HepG2 (cell line): ENCODE data around the gene SOX13. TPM values are rescaled to one million over a fixed set of nuclear protein-coding genes. Genes with fewer than 3 reads are reported as not detected.

Source experiments
- ADNP ChIP-seq: sonication (generic); formaldehyde crosslinking; IDR thresholded peaks from 2 replicates; pipeline ENCODE4 v1.4.0; 2020; ENCODE audit warnings: missing genetic modification reagents
- ARHGAP35 ChIP-seq: sonication (generic); formaldehyde crosslinking; IDR thresholded peaks from 2 replicates; pipeline ENCODE4 v1.9.0; 2022; ENCODE audit warnings: mild to moderate bottlenecking, inconsistent platforms, moderate library complexity, missing genetic modification reagents, borderline replicate concordance
- FOXA1 ChIP-seq, 2 experiments: fragments of 450-650 bp in 1 of 2; sonication (generic) in 1 of 2; formaldehyde crosslinking in 1 of 2; IDR thresholded peaks; 2 replicates each; pipeline versions ENCODE4 v1.4.0 to v1.6.1; 2016 to 2020; ENCODE audit warnings: missing genetic modification reagents in 1 of 2
- HIVEP1 ChIP-seq: sonication (generic); formaldehyde crosslinking; IDR thresholded peaks from 2 replicates; pipeline ENCODE4 v1.4.0; 2020; ENCODE audit warnings: mild to moderate bottlenecking, missing genetic modification reagents
- HOXA9 ChIP-seq: sonication (generic); formaldehyde crosslinking; IDR thresholded peaks from 2 replicates; pipeline ENCODE4 v1.8.1; 2022; ENCODE audit warnings: missing genetic modification reagents, mild to moderate bottlenecking, moderate library complexity, borderline replicate concordance
- KMT2A ChIP-seq: sonication (generic); formaldehyde crosslinking; IDR thresholded peaks from 2 replicates; pipeline ENCODE4 v1.4.0; 2020; ENCODE audit warnings: missing genetic modification reagents
- NCOR1 ChIP-seq: fragments of 200-600 bp; sonication (generic); IDR thresholded peaks from 2 replicates; pipeline ENCODE4 v1.7.0; 2017; ENCODE audit warnings: antibody characterized with exemption, low read length, borderline replicate concordance
- SOX5 ChIP-seq: IDR thresholded peaks from 2 replicates; pipeline ENCODE4 v1.6.1; 2016; ENCODE audit warnings: borderline replicate concordance
- TARDBP ChIP-seq: sonication (generic); formaldehyde crosslinking; IDR thresholded peaks from 2 replicates; pipeline ENCODE4 v1.8.0; 2022; ENCODE audit warnings: mild to moderate bottlenecking, missing genetic modification reagents
- ZBTB21 ChIP-seq: sonication (generic); formaldehyde crosslinking; IDR thresholded peaks from 2 replicates; pipeline ENCODE4 v1.4.0; 2020; ENCODE audit warnings: missing genetic modification reagents
- ZMYM3 ChIP-seq: sonication (generic); formaldehyde crosslinking; IDR thresholded peaks from 2 replicates; pipeline ENCODE4 v1.5.1; 2020; ENCODE audit warnings: mild to moderate bottlenecking, missing genetic modification reagents
- ZNF333 ChIP-seq: sonication (generic); formaldehyde crosslinking; IDR thresholded peaks from 2 replicates; pipeline ENCODE4 v1.4.0; 2020; ENCODE audit warnings: mild to moderate bottlenecking, missing genetic modification reagents, borderline replicate concordance
- ZNF44 ChIP-seq: sonication (generic); formaldehyde crosslinking; IDR thresholded peaks from 2 replicates; pipeline ENCODE4 v1.5.1; 2020; ENCODE audit warnings: mild to moderate bottlenecking, missing genetic modification reagents
- ZNF567 ChIP-seq: sonication (generic); formaldehyde crosslinking; IDR thresholded peaks from 2 replicates; pipeline ENCODE4 v1.8.1; 2023; ENCODE audit warnings: mild to moderate bottlenecking, missing genetic modification reagents, borderline replicate concordance
- ZNF616 ChIP-seq: sonication (generic); formaldehyde crosslinking; IDR thresholded peaks from 2 replicates; pipeline ENCODE4 v1.5.0; 2020; ENCODE audit warnings: low read depth, mild to moderate bottlenecking, missing genetic modification reagents
- polyA plus RNA-seq, 8 experiments: library from polyadenylated mRNA; depleted of rRNA in 3 of 8; stranded (reverse) in 7 of 8; unstranded in 1 of 8; fragments of >200 nt; fragmentation: Illumina TruSeq in 4 of 8; extraction: Trizol in 4 of 8; gene quantifications; 2 replicates each; pipeline versions ENCODE4 v1.2.1 to v1.2.3, GENCODE V29; 2011 to 2016; ENCODE audit warnings: low read depth in 4 of 8, missing spikeins in 1 of 8, mixed read lengths in 1 of 8; ENCODE audit not compliant: insufficient read depth in 1 of 8
- total RNA-seq, 5 experiments: library from RNA; depleted of rRNA; stranded (reverse); fragments of >200 nt; fragmentation: Illumina TruSeq; extraction: Trizol; gene quantifications; 2 replicates each; pipeline ENCODE4 v1.2.3, GENCODE V29; 2016; ENCODE audit warnings: low read depth in 1 of 5
- TF ChIP-seq, protein P1 (sequence below), 2 experiments: sonication (generic) in 1 of 2; formaldehyde crosslinking in 1 of 2; IDR thresholded peaks; 2 replicates each; pipeline versions ENCODE4 v1.4.0 to v1.6.1; 2018 to 2020; ENCODE audit warnings: missing genetic modification reagents in 2 of 2, borderline replicate concordance in 1 of 2, low read depth in 1 of 2, mild to moderate bottlenecking in 1 of 2, missing biosample characterization in 1 of 2
- TF ChIP-seq, protein P2 (sequence below): sonication (generic); formaldehyde crosslinking; IDR thresholded peaks from 2 replicates; pipeline ENCODE4 v1.4.0; 2020; ENCODE audit warnings: missing genetic modification reagents, borderline replicate concordance
- TF ChIP-seq, protein P3 (sequence below): conservative IDR thresholded peaks from 2 replicates; pipeline ENCODE4 v1.6.1; 2018; ENCODE audit warnings: missing genetic modification reagents
- TF ChIP-seq, protein P4 (sequence below): sonication (generic); formaldehyde crosslinking; IDR thresholded peaks from 2 replicates; pipeline ENCODE4 v1.5.1; 2020; ENCODE audit warnings: mild to moderate bottlenecking, moderate library complexity, missing genetic modification reagents

SOX13 gene
- total and polyA plus RNA-seq, 2 of the 13 experiments (the other 11 are each of a cell fraction or from before 2014, with no cell fraction given), result 13.3 to 15.8 TPM

DNA sequence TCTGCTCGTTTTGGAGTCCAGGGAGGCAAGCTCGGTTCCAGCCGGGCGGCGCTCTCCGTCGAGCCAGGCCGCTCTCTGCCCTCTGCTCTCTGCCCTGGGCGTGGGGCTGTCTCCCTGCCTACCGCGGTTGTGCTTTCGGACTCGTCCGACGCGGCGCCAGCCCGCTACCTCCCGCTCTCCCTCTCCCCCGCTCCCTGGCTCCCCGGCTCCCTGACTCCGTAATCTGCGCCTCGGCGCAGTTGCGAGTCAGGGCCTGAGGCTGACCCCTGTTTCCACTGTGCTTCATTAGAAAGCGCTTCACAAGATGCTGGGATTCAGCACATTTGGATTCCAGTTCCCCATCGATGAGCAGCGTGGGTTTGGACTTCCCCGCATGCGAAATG, 2.2 kb downstream of the SOX13 start (continued):
- TF ChIP-seq ZNF333 (CRISPR knock-in tag) (peak; percentile 61; the same call in 1 of the 2 replicates), ADNP (0 out of 2 replicates have a peak, but pooled peaks have one; percentile 7), HIVEP1 (CRISPR knock-in tag) (no peak), FOXA1 (IDR thresholded peaks at IDR 0.05) (no peak), FOXA1 (CRISPR knock-in tag; IDR thresholded peaks at IDR 0.05) (0 out of 2 replicates have a peak, but pooled peaks have one; percentile 18), SOX5 (no peak), ZNF44 (CRISPR knock-in tag) (0 out of 2 replicates have a peak, but pooled peaks have one; percentile 21), ZMYM3 (peak; percentile 23), KMT2A (CRISPR knock-in tag) (peak; percentile 72), TARDBP (CRISPR knock-in tag) (peak; percentile 69; the same call in 1 of the 2 replicates), ZNF616 (no peak), HOXA9 (CRISPR knock-in tag) (0 out of 2 replicates have a peak, but pooled peaks have one; percentile 27), ZNF567 (CRISPR knock-in tag) (no peak), ZBTB21 (CRISPR knock-in tag) (no peak), ARHGAP35 (CRISPR knock-in tag) (no peak), NCOR1 (no peak)
- TF ChIP-seq, protein P1, sequence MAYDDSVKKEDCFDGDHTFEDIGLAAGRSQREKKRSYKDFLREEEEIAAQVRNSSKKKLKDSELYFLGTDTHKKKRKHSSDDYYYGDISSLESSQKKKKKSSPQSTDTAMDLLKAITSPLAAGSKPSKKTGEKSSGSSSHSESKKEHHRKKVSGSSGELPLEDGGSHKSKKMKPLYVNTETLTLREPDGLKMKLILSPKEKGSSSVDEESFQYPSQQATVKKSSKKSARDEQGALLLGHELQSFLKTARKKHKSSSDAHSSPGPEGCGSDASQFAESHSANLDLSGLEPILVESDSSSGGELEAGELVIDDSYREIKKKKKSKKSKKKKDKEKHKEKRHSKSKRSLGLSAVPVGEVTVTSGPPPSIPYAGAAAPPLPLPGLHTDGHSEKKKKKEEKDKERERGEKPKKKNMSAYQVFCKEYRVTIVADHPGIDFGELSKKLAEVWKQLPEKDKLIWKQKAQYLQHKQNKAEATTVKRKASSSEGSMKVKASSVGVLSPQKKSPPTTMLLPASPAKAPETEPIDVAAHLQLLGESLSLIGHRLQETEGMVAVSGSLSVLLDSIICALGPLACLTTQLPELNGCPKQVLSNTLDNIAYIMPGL (CRISPR knock-in tag; IDR thresholded peaks at IDR 0.05; ENCODE audit: borderline replicate concordance in 1 of 2, low read depth in 1 of 2), result peak in 1 of 2 experiments; percentile 2; a peak in 1 of 4 replicates
- TF ChIP-seq, protein P2, sequence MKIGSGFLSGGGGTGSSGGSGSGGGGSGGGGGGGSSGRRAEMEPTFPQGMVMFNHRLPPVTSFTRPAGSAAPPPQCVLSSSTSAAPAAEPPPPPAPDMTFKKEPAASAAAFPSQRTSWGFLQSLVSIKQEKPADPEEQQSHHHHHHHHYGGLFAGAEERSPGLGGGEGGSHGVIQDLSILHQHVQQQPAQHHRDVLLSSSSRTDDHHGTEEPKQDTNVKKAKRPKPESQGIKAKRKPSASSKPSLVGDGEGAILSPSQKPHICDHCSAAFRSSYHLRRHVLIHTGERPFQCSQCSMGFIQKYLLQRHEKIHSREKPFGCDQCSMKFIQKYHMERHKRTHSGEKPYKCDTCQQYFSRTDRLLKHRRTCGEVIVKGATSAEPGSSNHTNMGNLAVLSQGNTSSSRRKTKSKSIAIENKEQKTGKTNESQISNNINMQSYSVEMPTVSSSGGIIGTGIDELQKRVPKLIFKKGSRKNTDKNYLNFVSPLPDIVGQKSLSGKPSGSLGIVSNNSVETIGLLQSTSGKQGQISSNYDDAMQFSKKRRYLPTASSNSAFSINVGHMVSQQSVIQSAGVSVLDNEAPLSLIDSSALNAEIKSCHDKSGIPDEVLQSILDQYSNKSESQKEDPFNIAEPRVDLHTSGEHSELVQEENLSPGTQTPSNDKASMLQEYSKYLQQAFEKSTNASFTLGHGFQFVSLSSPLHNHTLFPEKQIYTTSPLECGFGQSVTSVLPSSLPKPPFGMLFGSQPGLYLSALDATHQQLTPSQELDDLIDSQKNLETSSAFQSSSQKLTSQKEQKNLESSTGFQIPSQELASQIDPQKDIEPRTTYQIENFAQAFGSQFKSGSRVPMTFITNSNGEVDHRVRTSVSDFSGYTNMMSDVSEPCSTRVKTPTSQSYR (CRISPR knock-in tag), result 0 out of 2 replicates have a peak, but pooled peaks have one; percentile 19
- TF ChIP-seq, protein P3, sequence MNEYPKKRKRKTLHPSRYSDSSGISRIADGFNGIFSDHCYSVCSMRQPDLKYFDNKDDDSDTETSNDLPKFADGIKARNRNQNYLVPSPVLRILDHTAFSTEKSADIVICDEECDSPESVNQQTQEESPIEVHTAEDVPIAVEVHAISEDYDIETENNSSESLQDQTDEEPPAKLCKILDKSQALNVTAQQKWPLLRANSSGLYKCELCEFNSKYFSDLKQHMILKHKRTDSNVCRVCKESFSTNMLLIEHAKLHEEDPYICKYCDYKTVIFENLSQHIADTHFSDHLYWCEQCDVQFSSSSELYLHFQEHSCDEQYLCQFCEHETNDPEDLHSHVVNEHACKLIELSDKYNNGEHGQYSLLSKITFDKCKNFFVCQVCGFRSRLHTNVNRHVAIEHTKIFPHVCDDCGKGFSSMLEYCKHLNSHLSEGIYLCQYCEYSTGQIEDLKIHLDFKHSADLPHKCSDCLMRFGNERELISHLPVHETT, result no peak
- TF ChIP-seq, protein P4, sequence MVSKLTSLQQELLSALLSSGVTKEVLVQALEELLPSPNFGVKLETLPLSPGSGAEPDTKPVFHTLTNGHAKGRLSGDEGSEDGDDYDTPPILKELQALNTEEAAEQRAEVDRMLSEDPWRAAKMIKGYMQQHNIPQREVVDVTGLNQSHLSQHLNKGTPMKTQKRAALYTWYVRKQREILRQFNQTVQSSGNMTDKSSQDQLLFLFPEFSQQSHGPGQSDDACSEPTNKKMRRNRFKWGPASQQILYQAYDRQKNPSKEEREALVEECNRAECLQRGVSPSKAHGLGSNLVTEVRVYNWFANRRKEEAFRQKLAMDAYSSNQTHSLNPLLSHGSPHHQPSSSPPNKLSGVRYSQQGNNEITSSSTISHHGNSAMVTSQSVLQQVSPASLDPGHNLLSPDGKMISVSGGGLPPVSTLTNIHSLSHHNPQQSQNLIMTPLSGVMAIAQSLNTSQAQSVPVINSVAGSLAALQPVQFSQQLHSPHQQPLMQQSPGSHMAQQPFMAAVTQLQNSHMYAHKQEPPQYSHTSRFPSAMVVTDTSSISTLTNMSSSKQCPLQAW (CRISPR knock-in tag), result no peak
